ENCODE data around the gene CLK2. TPM values are rescaled to one million over a fixed set of nuclear protein-coding genes. Genes with fewer than 3 reads are reported as not detected.

Gene CLK2
- total and polyA plus RNA-seq, 2 donors (not counting 3 experiments of a cell fraction or from before 2014, with no cell fraction given): 69.1 to 80.9 TPM

DNA sequence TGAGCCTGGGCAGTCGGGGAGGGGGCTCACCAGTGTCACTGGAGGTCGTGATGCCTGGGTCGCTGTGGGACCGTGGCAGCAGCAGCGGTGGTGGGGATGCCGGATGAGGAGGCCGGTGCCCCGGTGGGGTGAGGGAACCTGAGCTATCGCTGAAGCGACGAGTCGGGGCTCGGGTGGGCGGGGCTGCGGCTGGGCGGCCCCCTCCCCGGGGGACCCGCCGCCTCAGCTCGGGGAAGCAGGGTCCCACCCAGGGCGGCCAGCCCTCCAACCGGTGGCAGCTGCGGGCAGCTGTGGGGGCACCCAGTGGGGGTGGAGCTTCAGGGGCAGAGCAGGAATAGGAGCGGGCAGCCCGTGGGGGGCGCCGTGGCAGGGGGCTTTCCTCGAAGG is 23.1 kb downstream of the CLK2 start:
- H3K4me3 ChIP-seq (replicated peaks in 1 of 3; ENCODE audit: insufficient read depth in 1 of 3, low read depth in 1 of 3, low read length in 3 of 3): peak overlapping the region in 1 of 3 experiments; percentile 12
- no TSS peak for BruUV-seq (replicated peaks)
- CTCF ChIA-PET: interaction anchor here (0.7 to 5.8 kb wide), 31 partner anchors 9 to 479 kb away, joined by 3 to 115 read pairs (median 9); partner anchors contain the start of genes ASH1L, CLK2, FDPS and HCN3

More for the DNA sequence above, 23.1 kb downstream of the CLK2 start:
- no peaks in the 10 kb centered on the region for H3K27me3 ChIP-seq (ENCODE audit: control insufficient read depth in 2 of 2, insufficient read depth in 2 of 2, low read length in 2 of 2)
- H3K9ac ChIP-seq (replicated peaks; ENCODE audit: extremely low read depth, insufficient read depth, low read length): no peak overlapping the region
- FAIRE-seq: no peak
- no peak for DNase-seq (ENCODE audit: low read depth, low spot score)
- peak overlapping the region; percentile 76 for H2AFZ ChIP-seq (ENCODE audit: low read depth, low read length)
- peaks cover 23% of the 10 kb centered on the region for H3K4me1 ChIP-seq (ENCODE audit: control insufficient read depth, extremely low read depth, insufficient read depth, low read length)
- no peak for TF ChIP-seq POLR2A (IDR thresholded peaks at IDR 0.05; ENCODE audit: low read depth, low read length)
- TF ChIP-seq FOS (IDR thresholded peaks at IDR 0.05; ENCODE audit: borderline replicate concordance, insufficient read depth, low read length): no peak
- TF ChIP-seq, protein P1, sequence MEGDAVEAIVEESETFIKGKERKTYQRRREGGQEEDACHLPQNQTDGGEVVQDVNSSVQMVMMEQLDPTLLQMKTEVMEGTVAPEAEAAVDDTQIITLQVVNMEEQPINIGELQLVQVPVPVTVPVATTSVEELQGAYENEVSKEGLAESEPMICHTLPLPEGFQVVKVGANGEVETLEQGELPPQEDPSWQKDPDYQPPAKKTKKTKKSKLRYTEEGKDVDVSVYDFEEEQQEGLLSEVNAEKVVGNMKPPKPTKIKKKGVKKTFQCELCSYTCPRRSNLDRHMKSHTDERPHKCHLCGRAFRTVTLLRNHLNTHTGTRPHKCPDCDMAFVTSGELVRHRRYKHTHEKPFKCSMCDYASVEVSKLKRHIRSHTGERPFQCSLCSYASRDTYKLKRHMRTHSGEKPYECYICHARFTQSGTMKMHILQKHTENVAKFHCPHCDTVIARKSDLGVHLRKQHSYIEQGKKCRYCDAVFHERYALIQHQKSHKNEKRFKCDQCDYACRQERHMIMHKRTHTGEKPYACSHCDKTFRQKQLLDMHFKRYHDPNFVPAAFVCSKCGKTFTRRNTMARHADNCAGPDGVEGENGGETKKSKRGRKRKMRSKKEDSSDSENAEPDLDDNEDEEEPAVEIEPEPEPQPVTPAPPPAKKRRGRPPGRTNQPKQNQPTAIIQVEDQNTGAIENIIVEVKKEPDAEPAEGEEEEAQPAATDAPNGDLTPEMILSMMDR (IDR thresholded peaks at IDR 0.05; ENCODE audit: extremely low read depth in 1 of 2, insufficient read depth in 1 of 2, low read depth in 1 of 2, low read length in 2 of 2): no peak
- TF ChIP-seq, protein P2, sequence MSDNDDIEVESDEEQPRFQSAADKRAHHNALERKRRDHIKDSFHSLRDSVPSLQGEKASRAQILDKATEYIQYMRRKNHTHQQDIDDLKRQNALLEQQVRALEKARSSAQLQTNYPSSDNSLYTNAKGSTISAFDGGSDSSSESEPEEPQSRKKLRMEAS (IDR thresholded peaks at IDR 0.05; ENCODE audit: insufficient read depth, insufficient read length): no peak
- H3K27ac ChIP-seq (ENCODE audit: insufficient read depth, low read depth, low read length): no peak overlapping the region
- H4K20me1 ChIP-seq (replicated peaks; ENCODE audit: control insufficient read depth, extremely low read depth, insufficient read depth, low read length): no peaks in the 10 kb centered on the region
- dilution Hi-C loops (cut with MboI; ENCODE audit: extremely low pct_ligation_motif_present, low sequenced_read_pairs): no loop called here
- intact Hi-C loops (cut with micrococcal nuclease): loop anchor here (1.0 to 10.0 kb wide), 5 partner anchors 58 to 398 kb away; partner anchors contain the start of genes ASH1L and FDPS
- peaks cover 9% of the 10 kb centered on the region for H3K79me2 ChIP-seq (ENCODE audit: control insufficient read depth, insufficient read depth, low read length)
- no peaks in the 10 kb centered on the region for H3K9me3 ChIP-seq (replicated peaks; ENCODE audit: control insufficient read depth, insufficient read depth, low read length)
- no peaks in the 10 kb centered on the region for H3K9me1 ChIP-seq (replicated peaks; ENCODE audit: control insufficient read depth, extremely low read depth, insufficient read depth, low read length)
- H3K4me2 ChIP-seq (ENCODE audit: insufficient read depth, low read length): peak overlapping the region; percentile 17
- POLR2A ChIA-PET: interaction anchor here (1.0 kb wide), 1 partner anchor 72 kb away, joined by 8 read pairs; no protein-coding TSS in a partner anchor
- peaks cover 3 to 14% of the 10 kb centered on the region in 2 experiments for H3K36me3 ChIP-seq (ENCODE audit: control insufficient read depth in 2 of 2, extremely low read depth in 1 of 2, insufficient read depth in 2 of 2, low read length in 2 of 2)

Data from endothelial cell of umbilical vein (primary cell).